COLO668 (cell line): ENCODE results near the gene PPIF.

Source experiments
- DNase-seq: peaks from one replicate; lab custom pipeline; 2025; ENCODE audit not compliant: unreplicated experiment; lab: John Stamatoyannopoulos, UW

The PPIF gene

DNA sequence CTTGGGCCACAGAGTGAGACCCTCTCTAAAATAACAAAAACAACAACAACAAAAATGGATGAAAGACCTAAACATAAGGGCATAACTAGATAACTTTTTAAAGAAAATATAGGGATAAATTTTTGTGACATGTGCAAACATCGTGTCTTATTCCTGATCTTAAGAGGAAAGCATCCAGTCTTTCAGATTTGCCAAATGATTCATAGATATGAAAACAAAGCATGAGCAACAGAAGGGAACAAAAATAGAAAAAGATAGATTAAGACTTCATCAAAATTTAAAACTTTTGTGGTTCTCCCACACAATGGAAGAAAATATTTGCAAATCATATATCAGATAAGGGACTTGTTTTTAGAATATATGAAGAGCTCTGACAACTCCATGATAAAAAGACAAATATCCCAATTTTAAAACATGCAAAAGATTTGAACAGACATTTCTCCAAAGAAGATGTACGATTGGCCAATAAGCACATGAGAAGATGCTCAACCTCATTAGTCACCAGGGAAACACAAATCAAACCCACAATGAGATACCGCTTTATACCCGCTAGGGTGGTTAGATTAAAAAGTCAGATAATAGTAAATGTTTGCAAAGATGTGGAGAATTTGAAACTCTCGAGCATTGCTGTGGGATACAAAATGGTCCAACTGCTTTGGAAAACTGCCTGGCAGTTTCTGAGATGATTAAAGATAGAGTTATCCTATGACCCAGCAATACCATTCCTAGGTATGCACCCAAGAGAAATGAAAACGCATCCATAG lies 20.3 kb downstream of the PPIF start:
- DNase-seq: no peak

DNA sequence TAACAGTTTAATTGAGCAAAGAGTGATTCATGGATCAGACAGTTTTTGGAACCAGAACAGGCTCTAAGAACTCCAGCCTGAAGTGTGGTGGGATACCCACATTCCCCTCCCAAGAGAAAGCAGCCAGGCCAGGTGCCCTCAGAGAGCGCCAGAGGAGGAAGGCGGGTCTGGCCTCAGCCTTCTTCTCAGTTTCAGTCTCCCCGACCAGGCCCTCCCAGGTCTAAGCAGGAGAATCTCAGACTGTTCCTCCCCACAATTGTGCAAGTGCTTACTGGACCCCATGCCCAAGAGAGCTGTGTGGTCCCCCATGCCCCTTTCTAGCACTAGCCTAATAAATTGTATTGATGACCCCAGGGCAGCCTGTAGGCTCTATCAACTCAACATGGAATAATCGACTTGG lies 25.6 kb downstream of the PPIF start:
- no peak for DNase-seq

DNA sequence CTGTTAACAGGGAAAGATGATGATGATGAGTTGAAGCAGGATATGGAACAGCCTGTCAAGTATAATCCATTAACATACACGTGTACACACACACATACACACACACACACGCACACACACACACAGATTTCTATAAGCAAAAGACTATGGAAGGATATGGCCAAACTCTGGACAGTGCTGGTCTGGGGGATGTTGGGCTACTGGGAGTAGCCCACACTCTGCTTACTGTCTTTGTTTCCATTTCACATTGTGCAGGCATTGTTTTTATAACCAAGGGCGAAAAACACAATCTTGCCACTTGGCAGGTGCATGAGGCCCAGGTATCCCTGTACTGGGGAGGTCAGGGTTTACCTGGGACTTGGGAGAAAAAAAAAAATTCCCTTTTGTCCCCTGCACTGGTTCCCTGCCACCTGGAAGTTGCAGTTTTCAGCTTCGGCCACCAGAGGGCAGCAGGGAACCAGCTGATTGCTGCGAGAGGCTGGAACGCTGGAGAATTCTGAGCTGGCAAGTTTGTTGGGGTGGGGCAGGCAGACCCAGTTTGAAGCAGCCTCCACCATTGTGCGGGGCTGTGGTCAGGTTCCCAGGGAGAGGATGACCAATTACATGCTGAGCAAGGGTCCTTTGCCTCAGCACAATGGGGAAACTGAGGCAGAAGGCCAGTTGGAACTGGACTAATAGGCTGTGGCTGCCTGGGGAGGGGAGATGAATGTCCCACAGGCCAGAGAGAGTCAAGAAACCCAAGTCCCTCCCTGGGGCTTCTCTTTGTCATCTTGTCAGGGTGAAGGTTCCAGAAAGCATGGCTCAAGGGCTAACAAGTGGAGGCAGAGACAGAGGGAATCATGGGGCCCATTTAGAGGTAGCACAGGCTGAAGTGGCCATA lies 27.3 kb downstream of the PPIF start:
- peak; percentile 58 for DNase-seq

DNA sequence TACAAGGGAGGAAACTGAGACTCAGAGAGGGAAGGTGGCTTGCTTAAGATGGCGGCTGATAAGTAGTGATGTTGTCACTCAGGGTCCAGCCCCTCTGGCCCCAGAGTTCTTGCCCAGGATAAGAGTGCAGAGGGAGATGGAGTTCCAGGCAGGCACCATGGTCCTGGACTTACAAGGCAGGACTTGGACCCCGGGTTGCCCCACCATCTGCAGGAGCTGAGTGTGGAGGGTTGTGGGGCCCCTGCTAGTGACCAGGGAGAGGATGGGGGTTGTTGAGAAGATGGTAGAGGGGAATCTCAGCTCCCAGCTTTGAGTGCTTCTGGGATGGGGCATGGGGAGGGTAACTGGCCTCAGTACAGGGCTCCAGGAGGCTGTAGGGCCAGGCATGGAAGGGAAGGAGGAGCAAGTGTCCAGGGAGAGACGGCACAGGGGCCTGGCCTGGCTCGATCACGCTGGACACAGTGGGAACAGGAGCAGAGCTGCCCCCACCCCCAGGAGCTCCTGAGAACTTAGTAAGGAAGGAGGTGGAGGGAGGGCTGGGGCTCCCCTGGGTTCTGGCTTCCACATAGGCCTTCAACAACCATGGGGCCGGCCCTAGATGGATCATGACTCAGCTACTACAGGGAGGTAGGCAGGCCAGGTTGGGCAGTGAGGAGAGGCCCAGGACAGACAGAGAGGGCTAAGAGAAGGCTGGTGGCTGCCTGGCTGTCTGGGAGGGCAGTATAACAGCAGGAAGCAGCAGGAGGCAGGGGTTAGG lies 28.2 kb downstream of the PPIF start:
- no peak for DNase-seq

DNA sequence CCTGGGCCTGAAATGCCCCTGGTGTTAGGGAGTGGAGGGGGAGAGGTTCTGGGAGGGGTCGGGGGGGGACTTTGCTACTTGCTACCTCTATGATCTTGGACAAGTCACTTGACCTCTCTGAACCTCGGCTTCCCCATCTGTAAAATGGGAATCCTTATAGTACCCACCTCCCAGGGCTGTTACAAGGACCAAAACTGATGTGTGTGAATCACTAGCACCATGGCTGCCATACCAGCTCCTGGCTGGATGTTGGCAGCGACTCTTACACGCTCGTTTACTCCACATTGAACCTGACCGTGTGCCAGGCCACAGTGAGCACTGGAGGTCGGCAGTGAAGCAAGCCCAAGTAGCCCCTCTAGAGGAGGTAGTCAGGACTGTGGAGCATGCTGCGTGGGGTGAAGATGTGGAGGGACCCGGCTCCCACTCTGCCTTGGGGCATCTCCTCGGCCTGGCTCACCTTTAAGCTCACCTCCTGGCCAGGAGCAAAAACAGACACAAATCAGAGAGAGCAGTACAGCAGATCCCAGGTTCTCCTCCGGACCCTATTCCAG lies 28.9 kb downstream of the PPIF start:
- no peak for DNase-seq

DNA sequence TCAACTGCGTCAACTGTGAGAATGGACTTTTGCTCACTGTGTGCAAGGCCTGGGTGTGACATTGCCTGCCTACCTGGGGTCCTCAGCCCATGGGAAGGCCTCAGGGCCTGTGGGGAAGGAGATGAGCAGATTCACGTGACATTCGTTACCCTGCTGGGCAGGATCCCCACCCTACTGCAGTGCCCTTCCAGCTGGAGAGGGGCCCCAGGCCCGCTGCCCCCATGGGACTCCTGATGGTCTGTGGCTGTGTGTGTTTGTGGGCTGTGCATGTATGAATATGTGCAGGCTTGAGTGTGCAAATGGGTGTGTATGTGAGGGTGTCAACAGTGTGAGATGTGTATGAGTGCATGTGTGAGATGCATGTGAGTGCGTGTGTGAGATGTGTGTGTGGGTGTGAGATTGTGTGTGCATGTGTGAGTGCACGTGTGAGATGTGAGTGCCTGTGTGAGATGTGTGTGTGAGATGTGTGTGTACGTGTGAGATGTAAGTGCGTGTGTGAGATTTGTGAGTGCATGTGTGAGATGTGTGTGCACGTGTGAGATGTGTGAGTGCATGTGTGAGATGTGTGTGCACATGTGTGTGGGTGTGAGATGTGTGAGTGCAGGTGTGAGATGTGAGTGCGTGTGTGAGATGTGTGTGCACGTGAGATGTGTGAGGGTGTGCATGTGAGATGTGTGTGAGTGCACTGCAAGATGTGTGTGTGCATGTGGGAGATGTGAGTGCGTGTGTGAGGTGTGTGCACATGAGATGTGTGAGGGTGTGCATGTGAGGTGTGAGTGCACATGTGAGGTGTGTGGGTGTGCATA lies 29.7 kb downstream of the PPIF start:
- no peak for DNase-seq

DNA sequence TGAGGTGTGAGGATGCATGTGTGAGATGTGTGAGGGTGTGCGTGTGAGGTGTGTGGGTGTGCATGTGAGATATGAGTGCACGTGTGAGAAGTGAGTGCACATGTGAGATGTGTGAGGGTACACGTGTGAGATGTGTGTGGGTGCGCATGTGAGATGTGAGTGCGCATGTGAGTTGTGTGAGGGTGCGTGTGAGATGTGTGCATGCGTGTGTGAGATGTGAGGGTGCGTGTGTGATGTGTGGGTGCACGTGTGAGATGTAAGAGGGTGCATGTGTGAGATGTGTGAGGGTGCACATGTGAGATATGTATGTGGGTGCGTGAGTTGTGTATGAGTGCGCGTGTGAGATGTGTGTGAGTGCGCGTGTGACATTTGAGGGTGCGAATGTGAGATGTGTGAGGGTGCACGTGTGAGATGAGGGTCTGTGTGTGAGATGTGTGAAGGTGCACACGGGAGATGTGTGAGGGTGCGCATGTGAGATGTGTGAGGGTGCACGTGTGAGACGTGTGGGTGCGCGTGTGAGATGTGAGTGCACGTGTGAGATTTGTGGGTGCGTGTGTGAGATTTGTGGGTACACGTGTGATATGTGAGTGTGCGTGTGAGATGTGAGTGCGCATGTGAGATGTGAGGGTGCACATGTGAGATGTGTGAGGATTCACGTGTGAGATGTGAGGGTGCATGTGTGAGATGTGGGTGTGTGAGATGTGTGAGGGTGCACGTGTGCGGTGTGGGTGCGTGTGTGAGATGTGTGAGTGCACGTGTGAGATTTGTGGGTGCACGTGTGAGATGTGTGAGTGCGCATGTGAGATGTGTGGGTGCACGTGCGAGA lies 30.5 kb downstream of the PPIF start:
- no peak for DNase-seq

DNA sequence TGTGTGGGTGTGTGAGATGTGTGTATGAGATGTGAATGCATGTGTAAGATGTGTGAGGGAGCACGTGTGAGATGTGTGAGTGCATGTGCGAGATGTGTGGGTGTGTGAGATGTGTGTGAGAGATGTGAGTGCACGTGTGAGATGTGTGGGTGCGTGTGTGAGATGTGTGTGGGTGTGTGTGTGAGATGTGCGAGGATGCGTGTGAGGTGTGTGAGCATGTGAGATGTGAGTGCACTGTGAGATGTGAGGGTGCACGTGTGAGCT lies 31.0 kb downstream of the PPIF start:
- no peak for DNase-seq

DNA sequence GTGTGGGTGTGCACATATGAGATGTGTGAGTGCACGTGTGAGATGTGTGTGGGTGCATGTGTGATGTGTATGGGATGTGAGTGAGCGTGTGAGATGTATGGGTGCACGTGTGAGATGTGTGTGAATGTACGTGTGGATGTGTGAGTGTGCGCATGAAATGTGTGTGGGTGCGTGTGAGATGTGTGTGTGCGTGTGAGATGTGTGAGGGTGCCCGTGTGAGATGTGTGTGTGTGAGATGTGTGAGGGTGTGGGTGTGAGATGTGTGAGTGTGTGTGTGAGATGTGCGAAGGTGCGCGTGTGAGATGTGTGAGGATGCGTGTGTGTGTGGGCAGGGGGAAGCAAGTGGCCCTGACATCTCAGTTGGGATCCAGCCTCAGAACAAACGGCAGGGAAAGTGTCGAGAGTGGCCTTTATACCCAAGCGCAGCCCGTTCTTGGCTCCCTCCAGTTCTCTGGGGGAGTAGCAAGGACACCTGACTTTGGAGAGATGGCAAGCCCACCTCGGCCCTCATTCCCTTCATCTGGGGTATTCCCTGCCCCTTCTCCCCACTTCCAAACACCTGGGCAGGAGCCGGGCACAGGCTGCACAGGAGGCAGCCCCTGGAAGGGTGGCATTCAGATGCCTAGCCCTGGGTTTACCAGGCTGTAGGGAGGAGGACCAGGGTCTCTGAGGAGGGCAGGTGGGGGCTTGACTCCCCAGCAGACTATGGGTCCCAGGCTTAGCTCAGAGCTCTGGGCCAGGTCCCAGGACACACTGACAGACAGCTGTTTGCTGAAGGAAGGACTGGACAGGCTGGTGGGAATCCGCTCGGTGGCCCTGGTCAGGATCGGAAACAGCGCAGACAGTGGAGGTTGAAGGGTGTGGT lies 31.6 kb downstream of the PPIF start:
- no peak for DNase-seq

DNA sequence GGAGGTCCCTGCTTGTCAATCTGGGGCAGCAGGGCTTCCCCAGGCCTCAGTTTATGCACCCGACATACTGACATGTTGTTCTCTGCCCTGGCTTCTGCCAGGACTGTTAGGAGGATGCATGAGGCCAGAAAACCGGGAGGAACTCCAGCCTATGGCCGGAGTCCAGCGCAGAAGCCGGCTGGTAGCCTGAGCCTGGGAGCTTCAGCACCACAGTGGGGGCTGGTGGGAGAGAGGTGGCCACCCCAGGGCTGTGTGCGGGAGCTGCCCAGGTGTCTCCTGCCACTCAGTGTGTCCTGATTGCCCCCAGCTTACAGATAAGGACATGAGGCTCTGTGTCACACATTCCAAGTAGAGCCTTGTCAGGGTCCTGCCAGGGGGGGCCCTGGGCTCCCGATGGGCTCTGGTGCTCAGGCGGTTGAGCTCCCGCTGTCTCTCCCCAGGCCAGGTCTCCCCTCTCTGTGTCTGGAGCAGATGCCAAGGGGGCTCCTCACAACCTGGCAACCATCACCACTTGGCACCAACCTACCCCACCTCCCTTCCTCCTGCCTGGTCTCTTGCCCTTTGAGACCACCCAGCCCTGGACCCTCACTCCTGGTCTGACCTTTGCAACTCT lies 32.3 kb downstream of the PPIF start:
- no peak for DNase-seq

DNA sequence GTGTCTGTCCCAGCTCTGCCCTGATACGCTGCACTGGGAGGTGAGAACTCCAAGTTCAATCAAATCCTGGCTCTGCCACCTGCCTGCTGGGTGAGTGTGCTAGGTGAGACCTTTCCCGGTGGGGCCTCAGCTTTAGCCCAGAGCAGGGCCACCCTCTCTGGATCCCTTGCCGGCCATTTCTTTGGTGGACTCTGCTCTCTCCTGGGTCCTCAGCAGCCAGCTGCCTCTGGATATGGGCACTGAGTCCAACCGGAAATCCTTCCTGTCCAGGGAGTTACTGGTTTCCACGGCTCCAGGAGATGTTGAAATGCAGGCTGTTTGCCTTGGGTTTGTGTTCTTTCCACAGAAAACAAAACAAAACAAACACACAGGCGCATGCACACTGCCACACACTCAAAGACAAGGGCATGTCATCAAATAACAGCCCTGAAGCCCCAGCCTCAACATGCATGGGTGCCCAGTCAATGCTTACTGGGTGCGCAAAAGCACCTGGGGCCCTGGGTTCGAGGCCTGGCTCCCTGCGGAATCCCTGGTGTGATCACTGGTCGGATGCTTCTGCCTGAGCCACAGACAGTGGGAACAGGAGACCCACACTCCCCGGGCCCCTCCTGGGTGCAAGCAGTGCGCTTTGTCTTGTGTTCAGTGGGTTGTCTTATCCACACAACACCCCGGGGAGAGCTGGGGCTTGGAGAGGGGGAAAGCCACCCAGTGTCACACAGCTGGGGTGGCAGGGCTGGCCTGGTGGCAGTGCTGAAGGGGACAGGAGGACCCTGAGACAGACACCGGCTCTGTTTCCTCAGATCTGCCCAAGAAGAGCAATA lies 33.1 kb downstream of the PPIF start:
- peak; percentile 54 for DNase-seq

DNA sequence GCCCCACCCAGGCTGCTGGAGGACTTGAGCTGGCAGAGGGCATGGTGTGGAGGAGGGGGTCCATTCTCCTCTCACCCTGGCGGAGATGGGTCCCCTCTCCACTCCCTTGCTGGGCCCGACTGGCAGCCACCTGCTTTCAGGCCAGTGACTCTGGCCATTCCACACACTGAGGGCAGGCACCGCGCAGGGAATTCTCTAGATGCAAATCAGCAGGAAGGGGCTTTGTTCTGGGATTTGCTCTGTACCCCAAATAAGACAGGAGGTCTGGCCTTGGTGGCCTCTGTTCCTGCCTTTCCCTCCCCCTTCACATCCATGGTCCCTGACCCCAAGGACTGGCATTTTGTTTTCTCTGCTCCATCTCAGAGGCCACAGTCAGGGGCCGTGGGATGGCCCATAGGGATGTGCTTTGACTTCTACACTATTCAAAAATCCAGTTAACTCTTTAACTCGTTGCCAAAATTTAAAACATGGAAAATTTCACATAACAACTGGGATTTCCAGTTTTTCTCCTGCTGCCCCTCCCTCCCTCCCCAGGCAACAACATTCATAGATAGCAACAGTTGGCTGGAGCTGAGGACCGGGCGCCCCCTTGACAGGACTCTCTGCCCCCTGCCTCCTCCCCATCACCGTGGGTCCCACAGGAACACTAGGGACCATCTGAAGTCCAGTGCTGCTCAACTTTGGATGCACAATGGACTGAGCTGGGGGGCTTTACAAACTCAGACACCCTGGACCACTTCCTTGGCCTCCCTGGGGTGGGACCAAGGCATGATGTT lies 33.9 kb downstream of the PPIF start:
- DNase-seq: no peak

DNA sequence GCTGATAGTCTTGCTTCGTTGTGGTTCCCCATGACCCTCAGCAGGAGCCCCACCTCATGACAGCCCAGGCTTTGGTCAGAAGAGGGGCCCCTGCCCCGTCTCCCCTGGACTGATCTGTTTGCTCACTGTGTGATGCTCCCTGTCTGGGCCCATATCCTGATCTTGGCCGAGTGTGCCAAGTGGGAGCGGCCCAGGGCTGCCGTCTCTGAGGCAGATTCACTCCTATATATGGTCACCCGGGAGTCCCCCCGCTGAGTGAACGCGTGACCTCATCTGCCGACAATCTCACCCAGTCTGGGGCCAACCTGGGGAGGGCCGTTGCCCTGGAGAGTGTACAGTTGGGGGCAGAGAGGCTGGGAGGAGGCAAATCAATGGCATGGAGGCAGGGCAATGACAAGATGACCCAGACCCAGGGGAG lies 34.5 kb downstream of the PPIF start:
- DNase-seq: no peak

DNA sequence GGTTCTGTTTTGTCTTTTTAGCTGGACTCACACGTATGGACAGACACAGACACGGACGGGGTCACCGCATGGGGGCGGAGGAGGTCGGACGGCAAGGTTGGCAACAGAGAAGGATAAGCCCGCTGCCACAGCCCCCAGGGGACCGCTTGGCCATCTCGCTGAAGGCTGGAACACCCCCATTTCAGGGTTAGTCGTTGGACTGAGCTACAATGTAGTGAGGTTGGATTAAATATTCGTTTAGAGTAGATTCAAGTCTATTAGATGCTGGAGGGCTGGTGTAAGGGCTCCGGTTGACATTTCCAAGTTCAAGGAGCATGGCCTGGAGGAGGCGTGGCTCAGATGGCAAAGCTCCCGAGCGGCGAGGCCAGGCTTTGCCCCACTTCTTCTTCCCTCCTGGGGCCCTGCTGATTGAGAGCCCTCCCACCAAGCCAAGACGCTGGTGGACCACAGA lies 35.2 kb downstream of the PPIF start:
- DNase-seq: no peak

DNA sequence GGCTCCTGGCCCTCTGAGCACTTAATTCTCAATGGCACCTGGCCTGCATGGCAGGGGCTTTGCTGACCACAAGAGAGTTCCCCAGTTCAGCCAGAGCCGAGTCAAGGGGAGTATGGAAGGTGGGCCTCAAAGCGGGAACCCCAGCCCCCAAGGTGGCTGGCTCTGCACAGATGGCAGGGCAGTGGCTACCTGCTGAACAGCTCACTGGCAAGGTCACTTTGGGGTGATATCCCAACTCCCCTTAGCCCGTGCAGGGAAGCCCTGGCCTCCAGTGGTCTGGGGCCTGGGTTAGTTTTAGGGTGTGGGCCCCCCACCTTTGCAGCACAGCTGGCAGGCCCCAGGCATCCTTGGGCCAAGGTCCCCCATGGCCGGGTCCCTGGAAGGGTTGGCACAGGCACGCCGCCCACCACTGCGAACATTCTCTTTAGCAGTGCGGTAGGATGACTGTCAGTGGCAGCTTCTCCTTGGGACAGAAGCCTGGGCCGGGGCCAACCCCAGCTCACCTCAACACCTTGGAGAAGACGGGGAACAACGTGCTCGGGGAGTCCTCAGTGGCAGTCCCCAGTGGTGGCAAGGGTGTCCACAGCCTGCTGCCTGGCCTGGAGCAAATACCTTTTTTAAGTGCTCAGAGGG lies 36.8 kb downstream of the PPIF start:
- DNase-seq: no peak

DNA sequence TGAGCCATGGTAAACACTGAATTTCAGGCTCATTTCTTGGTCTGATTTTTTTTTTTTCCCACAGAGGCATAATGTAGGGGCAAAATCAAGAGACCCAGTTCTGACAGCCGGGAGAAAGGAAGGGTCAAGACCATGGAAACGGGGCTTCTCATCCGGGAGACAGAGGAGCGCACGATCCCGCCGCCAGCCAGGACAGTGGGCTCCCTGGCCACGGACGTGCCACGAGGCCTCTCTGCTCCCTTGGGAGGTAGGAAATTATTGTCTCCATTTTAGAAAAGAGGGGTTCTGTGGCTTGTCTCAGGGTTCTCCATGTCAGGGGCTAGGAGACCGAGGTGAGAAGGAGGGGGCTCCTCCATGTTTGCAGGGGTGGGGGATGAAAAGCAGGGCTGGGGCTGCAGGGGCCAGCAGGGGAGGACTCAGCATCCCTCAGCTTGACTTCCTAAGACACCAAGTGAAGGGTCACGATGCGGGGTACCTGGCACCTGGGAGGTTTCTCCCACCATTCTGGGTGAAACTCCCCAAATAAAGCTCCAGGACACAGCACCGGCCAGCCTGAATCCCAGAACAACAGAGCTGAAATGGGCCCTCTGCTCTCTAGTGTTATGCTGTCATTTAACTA lies 37.6 kb downstream of the PPIF start:
- no peak for DNase-seq
